Uterus (tissue), 2 donors: ENCODE data around the gene FBXO9.

Source experiments
- POLR2A ChIP-seq, 2 donors: fragments of 450-650 bp; IDR thresholded peaks; one replicate each; pipeline ENCODE4 v1.6.1; 2016; ENCODE audit warnings: antibody characterized with exemption in 2 of 2, mild to moderate bottlenecking in 1 of 2, moderate library complexity in 1 of 2
- TF ChIP-seq, protein P1 (sequence below), 4 experiments: fragments of 200-600 bp in 2 of 4; fragments of 450-650 bp in 2 of 4; sonication (generic) in 2 of 4; IDR thresholded peaks; one replicate each; pipeline ENCODE4 v1.5.1; 2016 to 2019; ENCODE audit warnings: antibody characterized with exemption in 4 of 4, mild to moderate bottlenecking in 2 of 4, moderate library complexity in 1 of 4

GRCh38 chr6:53143710-53144109, 78.5 kb downstream of the FBXO9 start:
- TF ChIP-seq, protein P1, sequence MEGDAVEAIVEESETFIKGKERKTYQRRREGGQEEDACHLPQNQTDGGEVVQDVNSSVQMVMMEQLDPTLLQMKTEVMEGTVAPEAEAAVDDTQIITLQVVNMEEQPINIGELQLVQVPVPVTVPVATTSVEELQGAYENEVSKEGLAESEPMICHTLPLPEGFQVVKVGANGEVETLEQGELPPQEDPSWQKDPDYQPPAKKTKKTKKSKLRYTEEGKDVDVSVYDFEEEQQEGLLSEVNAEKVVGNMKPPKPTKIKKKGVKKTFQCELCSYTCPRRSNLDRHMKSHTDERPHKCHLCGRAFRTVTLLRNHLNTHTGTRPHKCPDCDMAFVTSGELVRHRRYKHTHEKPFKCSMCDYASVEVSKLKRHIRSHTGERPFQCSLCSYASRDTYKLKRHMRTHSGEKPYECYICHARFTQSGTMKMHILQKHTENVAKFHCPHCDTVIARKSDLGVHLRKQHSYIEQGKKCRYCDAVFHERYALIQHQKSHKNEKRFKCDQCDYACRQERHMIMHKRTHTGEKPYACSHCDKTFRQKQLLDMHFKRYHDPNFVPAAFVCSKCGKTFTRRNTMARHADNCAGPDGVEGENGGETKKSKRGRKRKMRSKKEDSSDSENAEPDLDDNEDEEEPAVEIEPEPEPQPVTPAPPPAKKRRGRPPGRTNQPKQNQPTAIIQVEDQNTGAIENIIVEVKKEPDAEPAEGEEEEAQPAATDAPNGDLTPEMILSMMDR (IDR thresholded peaks at IDR 0.05) = no peak
- TF ChIP-seq POLR2A (IDR thresholded peaks at IDR 0.05) = no peak
